ENCODE measurements around the gene XIRP2.

XIRP2 gene, protein sequence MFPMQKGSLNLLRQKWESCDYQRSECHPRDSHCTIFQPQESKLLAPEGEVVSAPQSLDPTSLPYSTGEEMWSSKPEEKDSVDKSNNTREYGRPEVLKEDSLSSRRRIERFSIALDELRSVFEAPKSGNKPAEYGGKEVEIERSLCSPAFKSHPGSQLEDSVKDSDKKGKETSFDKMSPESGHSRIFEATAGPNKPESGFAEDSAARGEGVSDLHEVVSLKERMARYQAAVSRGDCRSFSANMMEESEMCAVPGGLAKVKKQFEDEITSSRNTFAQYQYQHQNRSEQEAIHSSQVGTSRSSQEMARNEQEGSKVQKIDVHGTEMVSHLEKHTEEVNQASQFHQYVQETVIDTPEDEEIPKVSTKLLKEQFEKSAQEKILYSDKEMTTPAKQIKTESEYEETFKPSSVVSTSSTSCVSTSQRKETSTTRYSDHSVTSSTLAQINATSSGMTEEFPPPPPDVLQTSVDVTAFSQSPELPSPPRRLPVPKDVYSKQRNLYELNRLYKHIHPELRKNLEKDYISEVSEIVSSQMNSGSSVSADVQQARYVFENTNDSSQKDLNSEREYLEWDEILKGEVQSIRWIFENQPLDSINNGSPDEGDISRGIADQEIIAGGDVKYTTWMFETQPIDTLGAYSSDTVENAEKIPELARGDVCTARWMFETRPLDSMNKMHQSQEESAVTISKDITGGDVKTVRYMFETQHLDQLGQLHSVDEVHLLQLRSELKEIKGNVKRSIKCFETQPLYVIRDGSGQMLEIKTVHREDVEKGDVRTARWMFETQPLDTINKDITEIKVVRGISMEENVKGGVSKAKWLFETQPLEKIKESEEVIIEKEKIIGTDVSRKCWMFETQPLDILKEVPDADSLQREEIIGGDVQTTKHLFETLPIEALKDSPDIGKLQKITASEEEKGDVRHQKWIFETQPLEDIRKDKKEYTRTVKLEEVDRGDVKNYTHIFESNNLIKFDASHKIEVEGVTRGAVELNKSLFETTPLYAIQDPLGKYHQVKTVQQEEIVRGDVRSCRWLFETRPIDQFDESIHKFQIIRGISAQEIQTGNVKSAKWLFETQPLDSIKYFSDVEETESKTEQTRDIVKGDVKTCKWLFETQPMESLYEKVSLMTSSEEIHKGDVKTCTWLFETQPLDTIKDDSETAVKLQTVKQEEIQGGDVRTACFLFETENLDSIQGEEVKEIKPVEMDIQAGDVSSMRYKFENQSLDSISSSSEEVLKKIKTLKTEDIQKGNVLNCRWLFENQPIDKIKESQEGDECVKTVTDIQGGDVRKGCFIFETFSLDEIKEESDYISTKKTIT (N-terminal part only)

DNA sequence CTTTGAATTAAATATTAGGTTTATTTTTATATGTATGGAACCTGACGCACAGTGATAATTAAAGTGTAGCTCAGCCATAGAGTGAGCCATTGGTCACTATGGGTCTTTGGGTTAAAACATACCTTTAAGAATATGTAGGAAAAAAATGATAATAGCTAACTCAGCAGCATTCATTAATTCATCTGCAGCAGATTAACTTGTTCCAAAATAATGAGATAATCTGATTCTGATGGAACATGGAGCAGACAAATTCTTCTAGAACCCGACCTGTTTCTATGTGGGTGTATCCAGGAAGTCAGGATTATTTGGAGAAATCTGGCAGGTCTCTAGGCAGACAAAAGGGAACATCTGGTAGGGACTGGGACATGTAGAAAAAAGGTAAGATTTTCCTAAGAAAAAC is at the start of gene XIRP2:
XIRP2 (plus strand) TSS at position 301 of the 400 bp plus-strand sequence. CDS start 15,003 bp downstream, outside the sequence.
- DNase-seq = no peak

DNA sequence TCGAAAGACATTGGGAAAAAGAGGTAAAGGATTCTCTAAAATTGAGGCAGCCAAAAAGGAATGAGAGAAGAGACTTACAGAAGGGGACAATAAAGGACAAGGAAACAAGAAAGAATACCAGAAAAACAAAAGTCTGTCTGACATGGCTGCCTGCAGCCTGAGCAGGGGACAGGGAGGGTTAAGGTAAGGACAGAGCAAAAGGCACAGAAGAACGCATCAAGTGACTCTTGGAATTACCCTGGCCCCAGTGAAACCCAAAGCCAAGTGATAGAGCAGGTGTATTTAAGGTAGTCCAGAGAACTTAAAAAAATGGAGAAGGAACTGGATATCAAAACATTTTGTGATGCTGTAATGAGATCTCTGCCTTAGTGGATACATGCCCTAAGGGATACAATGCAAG is 47.1 kb upstream of the XIRP2 start:
- no peak for DNase-seq

DNA sequence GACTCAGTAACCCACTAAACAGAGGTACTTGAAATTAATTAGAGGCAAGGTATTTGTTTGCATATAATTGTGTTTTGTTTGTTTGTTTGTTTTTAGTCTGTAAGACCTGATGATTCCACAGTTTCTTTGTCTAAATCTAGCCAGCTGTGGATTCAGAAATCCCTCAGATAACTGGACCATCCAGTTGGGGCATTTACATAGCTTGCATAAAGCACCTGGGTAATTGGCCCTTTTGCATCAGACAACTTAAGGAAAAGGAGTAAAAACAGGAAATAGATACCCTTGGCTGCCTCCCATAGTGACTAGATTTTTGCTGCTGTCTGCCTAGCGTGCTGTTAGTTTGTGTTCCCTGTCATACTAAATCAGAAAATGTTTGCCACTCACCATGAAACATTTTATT is 46.6 kb upstream of the XIRP2 start:
- DNase-seq = no peak

DNA sequence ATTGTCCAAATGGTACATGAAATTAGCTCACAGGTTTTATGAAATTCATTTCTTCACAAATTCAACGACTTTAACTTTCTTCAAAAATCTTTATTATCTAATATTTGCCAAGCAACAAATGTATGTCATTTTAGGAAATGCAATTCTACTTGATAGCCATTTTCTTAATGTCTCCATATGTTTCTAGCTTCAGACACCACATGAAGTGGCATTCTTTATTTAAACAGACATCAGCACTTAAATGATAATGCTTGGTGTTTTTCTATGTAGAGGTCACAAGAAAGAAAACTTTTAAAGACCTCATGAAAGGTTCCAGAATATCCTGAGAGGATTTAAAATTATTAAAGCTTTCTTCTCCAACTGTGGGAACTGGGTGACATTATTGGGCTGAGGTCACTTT is 44.2 kb upstream of the XIRP2 start:
- DNase-seq = no peak

DNA sequence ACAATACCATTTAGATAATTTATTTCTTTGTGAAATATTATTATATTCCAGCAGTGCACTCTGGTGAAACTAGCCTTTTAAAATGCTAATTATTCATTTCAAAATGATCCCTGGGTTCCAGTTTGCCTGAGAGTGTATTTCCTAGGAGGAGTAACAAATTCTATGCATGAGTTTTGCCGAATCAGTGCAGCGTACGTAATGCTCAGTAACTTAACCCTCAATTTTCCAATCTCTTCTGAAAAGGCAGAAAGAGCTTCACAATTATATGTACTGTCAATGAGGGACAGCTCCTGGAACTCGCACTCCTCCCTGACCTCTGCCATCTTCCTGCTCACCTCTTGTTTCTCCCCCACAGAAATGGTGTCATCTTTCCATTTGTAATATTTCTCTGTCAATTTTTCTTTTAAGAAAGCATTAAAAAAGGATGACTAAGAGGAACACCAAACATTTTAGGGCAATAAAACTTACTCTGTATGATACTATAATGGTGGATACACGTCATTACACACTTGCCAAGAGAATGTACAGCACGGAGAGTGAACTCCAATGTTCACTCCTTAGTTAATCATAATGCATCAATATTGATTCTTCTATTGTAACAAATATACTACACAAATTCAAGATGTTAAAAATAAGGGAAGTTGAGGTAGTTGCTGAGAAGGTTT is 25.7 kb upstream of the XIRP2 start:
- no peak for DNase-seq

DNA sequence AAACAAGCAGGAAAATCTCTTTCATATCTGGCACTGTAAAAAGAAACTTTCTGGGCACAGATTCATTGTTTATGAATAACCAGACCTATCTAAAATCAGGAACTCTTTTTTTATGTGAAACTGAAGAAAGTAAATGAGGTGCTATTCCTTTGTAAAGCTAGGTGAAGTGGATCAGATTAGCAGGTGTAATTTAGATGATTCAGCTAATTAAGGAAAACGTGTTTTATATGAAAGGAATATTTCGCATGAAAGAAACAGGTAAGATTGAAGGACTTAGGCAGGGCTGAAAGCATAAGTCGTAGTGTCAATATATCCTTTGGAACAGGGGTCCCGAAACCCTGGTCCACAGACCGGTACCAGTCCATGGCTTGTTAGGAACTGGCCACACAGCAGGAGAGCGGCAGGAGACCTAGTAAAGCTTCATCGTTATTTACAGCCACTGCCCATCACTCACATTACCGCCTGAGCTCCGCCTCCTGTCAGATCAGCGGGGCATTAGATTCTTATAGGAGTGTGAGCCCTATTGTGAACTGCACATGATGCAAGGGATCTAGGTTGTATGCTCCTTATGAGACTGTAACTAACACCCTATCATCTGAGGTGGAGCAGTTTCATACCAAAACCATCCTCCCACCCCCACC is 20.3 kb upstream of the XIRP2 start:
- DNase-seq = no peak

DNA sequence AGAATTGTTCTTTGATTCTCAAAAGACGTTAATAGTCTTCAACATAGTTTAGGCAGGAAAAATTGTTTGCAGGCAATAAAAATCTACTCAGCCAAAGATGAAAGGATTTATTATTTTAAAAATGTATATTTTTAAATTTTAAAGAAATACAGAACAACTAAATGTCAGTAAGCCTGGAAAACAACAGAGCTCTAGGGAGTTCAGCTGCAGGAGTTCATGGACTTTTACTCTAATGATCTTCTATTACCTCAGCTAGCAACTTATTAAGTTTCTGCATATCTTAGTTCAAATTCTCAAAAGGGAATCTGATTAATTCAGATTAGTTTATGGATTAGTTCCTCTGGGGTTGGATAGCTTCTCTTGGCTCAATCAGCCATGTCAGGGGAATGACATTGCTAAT is 17.9 kb upstream of the XIRP2 start:
- DNase-seq = no peak

DNA sequence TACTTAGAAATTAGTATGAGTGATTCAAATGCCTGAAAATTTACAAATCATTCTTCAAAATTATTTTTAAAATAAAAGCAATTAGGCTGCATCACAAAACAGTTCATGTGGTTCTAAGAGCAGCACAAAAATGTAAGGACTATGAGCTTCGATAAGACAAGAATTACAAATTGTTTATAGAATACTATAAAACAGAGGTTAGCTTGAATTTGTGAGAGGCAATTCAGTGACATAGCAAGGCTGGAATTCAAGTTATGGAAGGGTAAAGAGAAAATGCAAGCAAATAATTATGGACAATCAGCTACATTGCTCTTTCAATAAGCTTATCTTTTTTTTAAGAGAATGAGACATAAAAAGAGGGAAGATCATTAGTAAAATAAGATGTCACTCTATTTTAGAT is 7.1 kb upstream of the XIRP2 start:
- no peak for DNase-seq

DNA sequence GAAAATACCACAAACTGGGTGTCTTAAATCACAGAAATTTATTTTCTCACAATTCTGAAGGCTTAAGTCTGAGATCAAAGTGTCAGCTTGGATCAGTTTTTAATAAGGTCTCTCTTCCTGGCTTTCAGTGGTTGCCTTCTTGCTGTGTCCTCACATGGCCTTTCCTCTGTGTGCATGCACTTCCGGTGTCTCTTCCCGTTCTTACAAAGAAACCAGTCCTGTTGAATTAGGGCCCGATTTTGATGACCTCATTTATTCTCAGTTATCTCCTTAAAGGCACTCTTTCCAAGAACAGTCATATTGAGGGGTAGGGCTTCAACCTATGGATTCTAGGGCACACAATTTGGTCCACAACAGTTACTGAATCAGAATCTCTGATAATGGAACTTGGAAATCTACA is 5.4 kb upstream of the XIRP2 start:
- no peak for DNase-seq

DNA sequence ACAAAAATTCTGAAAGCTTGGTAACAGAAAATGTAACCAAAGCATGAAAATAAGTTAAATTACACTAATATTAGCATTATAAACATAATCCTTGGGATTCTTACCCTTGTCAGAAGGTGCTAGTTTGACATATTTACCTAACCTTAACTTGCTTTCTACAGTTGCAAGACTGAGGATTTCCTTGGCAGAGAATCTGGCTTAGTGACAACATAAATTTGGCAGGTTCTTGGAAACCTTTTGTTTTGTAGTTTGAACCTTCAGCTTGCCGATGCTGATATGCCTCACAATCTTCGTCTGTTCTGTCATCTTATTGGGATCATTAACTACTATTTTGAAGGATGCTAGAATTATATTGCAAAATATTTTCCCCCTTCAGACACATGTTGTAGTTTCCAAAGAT is 3.4 kb downstream of the XIRP2 start:
- DNase-seq = no peak

DNA sequence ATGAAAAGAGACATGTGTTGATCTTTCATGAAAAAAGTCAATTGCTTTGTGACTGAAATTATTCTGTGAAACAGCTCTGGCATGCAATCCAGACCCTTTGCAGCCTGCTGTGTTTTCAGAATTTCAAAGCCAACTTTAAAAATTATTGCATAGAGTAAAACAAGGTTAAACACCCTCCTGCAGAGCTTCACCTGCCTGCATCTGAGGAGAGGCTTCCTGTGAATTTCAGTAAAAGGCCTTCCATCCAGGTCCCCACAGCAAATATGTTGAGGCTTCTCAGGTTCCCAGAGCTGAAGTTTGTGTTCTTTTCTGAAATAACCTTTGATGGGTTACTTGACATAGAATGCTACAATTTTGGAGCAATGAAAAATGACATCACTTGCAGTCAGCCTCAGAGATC is 4.1 kb downstream of the XIRP2 start:
- no peak for DNase-seq

DNA sequence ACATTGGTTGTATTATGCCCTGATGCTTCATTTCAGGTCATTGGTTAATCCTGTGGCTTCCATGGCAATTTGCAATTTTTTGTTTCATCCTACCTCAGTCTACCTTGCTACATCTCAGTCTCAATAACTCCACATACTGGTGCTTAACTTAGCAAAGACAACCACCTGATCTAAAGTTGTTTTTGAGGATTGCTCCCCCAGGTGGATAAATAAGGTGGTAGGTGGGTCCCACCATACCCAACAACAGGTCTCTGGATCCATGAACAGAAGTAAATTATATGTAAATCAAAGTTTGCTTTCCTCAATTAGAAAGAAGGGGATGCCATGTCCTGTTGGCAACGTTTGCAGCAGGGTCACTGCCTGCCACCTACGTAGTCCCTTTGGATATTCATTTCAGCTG is 7.0 kb downstream of the XIRP2 start:
- DNase-seq = no peak

DNA sequence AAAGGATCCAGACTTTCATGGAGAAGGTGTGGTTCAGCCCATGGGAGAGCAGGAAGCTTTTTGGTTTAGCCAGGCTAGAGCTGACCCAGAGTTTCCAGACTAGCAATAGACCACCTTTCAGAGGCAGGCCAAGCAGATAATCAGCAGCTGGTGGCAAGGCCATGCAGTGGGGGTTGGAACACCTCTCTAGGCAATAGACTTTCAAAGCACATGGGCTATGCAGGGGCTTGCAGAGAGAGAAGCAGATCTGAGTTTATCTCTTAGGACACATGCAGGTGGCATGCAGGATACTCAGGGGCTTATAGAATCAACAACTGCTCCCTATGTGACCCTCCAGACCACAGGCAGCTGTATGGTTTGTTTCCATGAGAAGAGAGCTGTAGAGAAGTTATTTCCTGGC is 9.4 kb downstream of the XIRP2 start:
- no peak for DNase-seq

DNA sequence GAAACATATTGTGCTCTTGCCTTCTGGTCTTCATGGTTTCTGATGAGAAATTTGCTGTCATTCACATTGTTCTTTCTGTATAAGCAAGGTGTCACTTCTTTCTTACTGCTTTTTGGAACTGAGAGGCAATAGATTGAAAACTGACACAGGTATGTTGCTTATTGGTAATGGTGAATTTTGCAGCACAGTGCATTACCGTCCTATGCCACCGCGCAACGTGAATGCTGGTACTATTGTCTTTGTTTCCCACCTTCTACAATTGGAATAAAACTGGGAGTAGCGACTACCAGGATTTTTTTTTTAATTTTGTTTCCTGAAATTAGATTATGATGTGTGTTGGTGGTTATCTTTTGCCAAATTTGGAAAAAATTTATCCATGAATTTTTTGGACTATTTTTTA is 11.4 kb downstream of the XIRP2 start:
- no peak for DNase-seq

DNA sequence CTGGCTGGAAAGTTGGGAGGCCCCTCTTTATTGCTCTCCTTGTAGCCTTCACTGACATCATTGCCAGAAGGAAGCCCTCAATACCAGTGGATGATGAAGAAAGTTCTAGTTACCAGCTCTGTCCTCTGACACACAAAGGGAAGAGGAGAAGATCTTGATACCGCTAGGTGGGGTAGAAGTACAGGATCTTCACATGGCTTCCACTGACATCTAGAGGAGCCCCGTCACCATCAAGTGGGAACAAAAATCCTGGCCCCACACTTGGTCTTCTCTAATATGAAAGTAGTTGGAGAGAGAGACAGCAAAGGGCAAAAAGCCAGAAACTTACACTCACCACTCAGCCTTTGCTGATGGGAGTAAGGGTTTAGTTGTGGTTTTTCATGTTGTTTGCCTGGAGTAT is 12.4 kb downstream of the XIRP2 start:
- no peak for DNase-seq

DNA sequence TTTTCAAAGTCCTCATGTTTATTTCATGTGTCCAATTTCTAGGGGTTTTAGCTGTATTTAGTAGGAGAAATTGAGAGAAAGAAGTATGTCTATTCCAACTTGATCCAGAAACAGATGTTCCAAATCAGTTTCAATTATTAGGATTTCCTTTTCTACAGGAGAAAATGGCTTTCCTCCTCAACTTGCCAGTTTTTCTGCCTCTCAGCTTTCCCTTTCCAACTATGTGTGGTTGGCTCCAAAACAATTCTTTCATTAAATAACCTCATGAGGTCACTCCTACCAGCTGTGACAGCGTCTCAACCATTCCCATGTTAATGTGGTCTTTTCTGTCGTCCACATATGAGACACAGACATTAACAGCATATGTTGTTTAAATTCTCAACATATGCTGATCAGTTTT is 13.1 kb downstream of the XIRP2 start:
- DNase-seq = no peak

DNA sequence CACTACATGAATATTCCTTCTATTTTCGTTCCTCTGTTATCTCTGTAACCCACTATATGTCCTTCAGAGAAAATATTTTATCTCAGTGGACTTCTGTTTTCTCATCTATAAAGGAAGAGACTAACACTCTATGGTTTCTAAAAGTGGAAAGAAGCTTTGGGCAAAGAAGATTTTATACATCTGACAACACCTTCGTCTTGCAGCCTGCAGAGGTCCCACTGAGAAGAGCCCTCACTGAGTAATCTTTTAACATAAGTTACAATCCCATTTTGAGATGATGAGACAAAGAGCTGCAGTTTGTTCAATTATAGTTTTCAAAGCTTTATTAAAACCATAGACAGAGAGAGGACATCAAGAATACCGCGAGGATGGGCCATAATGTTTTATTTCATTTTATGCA is 28.7 kb downstream of the XIRP2 start:
- DNase-seq = no peak

DNA sequence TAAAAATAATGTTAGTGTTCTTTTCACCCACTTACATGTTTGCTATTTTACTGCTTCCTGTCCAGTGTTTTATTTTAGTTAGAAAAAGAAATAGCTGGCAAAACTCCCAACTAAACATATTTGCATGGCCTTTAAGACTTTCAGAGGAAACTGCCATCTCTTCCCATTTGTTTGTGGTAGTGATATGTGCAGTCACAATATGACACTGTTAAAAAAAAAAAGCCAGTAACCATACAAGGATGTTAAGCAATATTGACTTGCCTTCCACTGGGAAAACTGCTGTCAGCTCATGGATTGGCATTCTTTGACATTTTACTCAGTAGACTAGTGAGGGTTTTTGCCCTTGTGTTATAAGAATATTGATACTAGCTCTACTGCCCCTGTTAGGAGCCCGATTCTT is 29.1 kb downstream of the XIRP2 start:
- no peak for DNase-seq

DNA sequence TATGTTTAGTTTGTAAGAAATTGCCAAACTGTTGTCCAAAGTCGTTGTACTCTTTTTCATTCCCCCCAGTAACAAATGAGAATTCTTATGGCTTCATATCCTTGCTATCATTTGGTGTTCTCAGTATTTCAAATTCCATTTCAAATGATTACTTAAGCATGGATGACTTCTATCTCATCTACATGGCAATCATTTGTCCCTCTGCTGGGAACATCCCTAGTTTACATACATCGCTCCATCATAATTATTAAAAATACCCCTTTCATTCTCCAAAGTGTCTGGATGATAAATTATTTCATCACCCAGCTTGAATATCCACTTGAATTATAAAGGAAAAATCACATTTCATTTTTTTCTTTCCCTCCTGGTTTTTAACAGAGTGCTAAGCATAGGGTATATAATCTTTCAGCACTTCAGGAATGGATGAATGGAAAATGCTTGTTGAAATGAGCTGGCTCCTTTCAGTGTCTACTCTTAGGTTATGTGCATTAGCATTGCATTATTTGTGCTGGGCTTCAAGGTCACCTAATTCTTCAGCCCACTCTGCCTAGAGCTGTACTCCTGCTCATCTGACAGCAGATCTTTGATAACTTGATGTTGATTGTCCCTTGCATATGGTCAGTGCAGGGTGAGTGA is 33.1 kb downstream of the XIRP2 start:
- no peak for DNase-seq

DNA sequence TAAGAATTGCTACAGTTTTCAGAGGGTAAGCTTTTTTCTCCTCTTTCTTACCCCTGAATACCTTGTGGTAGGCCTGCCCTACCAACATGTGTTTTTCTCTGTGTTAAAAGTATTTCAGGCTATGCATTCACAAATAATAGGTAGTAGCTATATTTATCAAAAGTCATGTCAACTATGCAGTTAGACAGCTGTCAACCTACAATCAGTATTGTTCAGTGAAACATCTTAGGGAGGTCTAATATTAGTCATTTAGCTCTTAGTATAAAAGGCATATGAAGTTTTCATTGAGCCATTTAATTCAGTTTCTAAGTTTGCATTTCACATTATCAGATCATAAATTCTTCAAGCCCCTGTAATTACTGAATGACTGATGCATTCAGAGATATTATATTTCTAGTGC is 36.7 kb downstream of the XIRP2 start:
- DNase-seq = no peak

DNA sequence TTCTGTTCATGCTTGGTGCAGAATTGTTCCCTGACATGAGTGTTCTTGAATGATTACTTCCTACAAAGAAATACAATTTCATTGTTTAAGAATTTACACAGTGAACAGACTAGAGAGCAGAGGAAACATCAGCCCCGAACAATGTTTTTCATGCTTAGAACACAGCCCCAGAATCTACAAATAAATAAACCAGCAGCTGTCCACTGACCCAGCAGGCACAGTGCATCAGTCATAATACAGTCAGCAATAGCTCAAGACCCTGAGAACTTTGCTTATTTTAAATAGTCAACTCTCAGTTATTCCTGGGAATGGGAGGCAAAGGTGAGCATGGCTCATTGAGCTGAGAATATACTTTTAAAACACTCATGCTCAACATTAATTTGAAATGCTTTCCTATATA is 38.4 kb downstream of the XIRP2 start:
- DNase-seq = no peak

DNA sequence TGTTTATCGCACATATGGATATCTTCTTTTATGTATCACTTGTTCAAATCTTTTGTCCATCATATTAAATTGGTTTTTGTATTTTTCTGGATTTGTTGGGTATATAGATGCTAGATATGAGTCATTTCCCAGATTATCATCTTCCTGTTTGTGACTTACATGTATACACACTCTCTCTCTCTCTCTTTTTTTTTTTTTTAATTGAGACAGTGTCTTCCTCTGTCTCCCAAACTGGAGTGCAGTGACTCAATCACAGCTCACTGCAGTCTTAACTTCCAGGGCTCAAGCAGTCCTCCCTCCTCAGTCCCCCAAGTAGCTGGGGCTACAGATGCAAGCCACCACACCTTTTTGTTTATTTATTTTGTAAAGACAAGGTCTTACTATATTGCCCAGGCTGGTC is 43.8 kb downstream of the XIRP2 start:
- DNase-seq = no peak
